A172 (cell line): ENCODE results near the gene THADA. TPM values are rescaled to one million over a fixed set of nuclear protein-coding genes. Genes with fewer than 3 reads are reported as not detected.
"Not testable (repeated sequence)": the region's sequence is repeated elsewhere in the genome, so short reads cannot be mapped to it uniquely, and the experiment has no call there.

Experiments
- DNase-seq: peaks from one replicate; pipeline ENCODE4 v3.0.0-alpha.2; 2015; ENCODE audit warnings: low spot score
- total RNA-seq: library from RNA; depleted of rRNA; stranded (reverse); fragments of >200 nt; shearing (Covaris generic); gene quantifications from 2 replicates; pipeline ENCODE4 v1.2.3, GENCODE V29; 2014; rRNA removed

The THADA gene
- total RNA-seq, 1 experiment from 2014 or later = 19.7 TPM

DNA sequence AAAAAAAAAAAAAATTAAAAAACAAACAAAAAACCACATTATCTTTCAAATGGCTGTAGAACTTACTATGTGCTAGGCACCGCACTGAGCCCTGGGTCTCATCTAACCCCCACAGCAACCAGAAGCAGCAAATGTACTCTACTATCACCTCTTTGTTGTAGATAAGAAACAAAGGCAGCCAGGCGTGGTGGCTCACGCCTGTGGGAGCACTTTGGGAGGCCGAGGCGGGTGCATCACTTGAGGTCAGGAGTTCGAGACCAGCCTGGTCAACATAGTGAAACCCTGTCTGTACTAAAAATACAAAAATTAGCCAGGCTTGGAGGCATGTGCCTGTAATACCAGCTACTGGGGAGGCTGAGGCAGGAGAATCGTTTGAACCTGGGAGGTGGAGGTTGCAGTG lies 406.0 kb downstream of the THADA start:
- not testable (repeated sequence) for DNase-seq

DNA sequence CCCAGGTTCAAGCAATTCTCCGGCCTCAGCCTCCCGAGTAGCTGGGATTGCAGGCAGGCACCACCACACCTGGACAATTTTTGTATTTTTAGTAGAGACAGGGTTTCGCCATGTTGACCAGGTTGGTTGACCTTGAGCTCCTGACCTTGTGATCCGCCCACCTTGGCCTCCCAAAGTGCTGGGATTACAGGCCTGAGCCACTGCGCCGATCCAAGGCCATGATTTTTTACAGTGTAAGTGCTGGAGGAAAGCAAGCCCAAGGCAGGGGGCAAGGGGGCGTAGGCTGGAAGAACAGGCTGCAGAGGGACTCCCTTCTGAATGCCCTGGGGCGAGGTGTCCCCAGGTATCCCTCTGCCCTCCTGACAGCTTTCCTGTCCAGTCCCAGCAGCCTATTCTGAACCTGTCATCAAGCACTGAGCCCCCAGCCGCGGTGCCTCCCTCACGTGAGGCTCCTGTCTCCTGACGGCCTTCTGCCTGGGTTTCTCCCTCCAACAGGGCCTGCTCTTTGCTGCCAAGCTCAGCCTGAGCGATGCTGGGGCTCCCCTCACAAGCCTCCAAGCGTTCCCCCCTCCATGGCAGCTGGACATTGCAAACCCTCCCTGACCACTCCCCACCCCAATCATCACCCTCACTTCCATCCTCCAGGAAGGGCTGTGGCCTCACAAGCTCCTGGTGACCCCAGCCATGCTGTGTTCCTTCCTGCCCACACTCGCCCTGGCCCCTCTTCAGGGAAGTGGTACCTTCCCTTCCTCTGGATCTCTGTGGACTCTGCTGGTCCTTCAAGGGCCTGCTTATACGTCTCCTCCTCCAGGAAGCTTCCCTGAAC lies 407.1 kb downstream of the THADA start:
- DNase-seq = no peak

GRCh38 chr2:43186679-43187374 lies 409.0 kb downstream of the THADA start:
- no peak for DNase-seq

DNA sequence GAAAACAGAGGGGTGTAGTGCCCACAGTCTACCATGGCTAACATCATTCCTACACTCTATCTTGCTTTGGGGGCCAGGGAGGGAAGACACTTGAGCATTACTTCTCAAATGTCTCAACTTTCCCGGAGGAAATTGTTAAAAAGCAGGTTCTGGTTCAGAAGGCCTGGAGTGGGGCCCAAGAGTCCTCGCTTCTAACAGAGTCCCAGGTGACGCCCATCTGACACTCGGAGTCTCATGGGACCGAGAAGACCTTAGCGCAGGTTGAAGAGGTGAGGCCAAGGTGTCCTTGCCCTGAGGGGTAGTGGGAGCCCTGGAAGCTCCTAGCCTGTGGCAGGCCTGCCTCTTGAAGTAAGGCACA lies 409.5 kb downstream of the THADA start:
- DNase-seq = no peak

DNA sequence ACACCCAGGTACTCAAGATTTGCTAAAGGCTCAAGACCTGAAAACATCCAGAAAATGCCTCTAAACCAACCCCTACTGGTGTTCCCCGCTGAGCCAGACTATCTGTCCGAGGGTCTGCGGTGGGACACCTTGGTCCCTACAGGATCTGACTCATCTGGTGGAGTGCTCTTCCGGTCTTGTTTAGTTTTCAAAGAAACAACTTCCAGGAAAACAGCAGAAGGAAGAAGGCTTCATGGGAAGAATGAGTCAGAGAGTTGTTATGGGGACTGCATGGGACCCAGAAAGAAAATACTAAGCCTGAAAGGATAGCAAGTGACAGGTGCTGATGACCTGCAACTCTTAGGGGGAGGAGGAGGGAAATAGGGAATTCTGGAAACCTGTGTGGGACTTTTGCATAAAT lies 410.7 kb downstream of the THADA start:
- DNase-seq = no peak

DNA sequence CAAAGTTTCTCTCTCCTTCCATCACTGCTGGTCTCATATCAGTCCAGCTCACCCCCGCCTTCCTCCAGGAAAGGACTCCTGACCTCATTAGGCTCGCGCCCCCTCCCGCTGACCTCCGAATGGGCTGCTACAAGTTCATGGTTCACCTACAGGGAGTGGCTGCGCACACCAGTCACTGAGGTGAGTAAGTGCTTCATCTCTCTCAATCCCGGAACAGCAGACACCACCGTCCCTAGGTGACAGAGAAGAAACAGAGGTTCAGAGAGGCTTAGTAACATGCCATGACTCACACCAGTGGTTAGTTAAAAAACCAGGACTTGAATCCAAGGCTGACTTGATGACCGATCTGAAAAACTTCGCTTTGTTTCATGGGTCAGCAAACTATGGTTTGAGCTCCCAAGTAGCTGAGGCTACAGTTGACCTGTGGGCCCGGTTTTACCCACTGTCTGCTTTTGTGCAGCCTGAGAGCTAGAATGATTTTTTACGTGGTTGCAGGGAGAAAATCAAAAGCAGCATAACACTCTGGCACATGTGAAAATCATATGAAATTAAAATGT lies 411.4 kb downstream of the THADA start:
- peak; percentile 70 for DNase-seq

DNA sequence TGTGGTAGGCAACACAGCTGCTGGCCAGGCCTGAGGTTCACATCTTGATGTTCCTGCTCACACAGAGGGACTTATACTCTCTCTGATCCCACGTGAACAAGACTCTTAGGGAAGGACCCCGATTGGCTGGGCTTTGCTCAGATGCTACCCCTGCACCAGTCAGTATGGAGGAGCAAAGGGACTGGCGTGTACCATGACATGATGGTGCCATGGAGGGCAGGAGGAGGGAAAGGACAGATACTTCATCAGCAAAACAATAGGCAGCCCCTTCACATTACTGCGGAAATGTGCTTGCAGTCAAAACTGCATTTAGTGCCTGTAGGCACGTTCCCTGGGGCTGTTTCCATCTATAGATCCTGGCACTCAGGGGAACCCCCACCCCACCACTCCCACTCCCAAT lies 412.1 kb downstream of the THADA start:
- DNase-seq = no peak

DNA sequence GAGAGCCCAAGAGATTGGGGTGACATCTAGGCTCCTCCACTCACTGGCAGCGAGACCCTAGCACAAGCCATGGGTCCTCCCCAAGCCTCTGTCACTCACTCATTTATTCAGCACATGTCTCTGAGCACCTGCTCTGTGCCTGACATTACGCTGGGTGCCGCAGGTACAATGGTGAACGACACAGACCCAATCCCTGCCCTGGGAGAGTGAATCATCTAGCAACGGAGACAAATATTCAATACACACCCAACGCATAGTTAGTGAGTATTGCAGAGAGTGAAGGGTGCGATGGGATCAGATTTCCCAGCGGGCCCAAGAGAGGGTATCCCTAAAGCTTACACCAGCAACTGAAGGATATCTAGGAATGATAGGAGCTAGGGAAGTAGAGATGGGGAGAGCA lies 414.9 kb downstream of the THADA start:
- DNase-seq = no peak

Other genes with a start within 250 kb of the THADA start
- gene PLEKHH2, start 41.2 kb upstream of the THADA start, total RNA-seq = 0.98 and 4.6 TPM in 2 replicates
- gene C1GALT1C1L, start 80.4 kb upstream of the THADA start, total RNA-seq = 1.7 and 2.1 TPM in 2 replicates
- 35.4 and 39.4 TPM in 2 replicates for gene DYNC2LI1, start 178.0 kb upstream of the THADA start, total RNA-seq
- gene ABCG5, start 242.8 kb upstream of the THADA start, total RNA-seq = not detected in 2 replicates
- gene ABCG8, start 242.9 kb upstream of the THADA start, total RNA-seq = not detected in 2 replicates